HCT116 (cell line): ENCODE results near the gene C10orf90. TPM values are rescaled to one million over a fixed set of nuclear protein-coding genes. Genes with fewer than 3 reads are reported as not detected.

ENCODE experiments used
- ATAC-seq: fragments of 200-7000 bp; cut with Tn5 transposase; 2 replicates; pipeline ENCODE4 v1.9.1; 2020; ENCODE audit warnings: mild to moderate bottlenecking, moderate library complexity
- BruUV-seq: library from RNA; stranded (reverse); fragments of 400-500 nt; replicated peaks from 2 replicates; lab custom pipeline; 2021; lab: Mats Ljungman, UMichigan
- CTCF ChIA-PET: fragments of 300-600 bp; sonication (Branson Sonifier 250); formaldehyde crosslinking; loops from one replicate; lab custom pipeline; 2021; ENCODE audit warnings: antibody characterized with exemption; lab: Charles Lee
- POLR2A ChIA-PET: fragments of 300-600, 350-600 bp; sonication (Branson Sonifier 250); formaldehyde crosslinking; loops from one replicate; lab custom pipeline; 2021; ENCODE audit warnings: antibody characterized with exemption; lab: Charles Lee
- RAD21 ChIA-PET, 2 experiments: fragments of 300-600 bp; sonication (Branson Sonifier 250); formaldehyde crosslinking; loops; one replicate each; lab custom pipeline; 2023; ENCODE audit warnings: low total read pairs in 2 of 2; ENCODE audit not compliant: uncharacterized antibody in 2 of 2, unreplicated experiment in 2 of 2, low non-redundant PET in 1 of 2; lab: Charles Lee
- DNase-seq: peaks from one replicate; pipeline ENCODE4 v3.0.0-alpha.2; 2010; ENCODE audit warnings: low read depth, low spot score
- H2AFZ ChIP-seq: fragments of 200-600 bp; shearing (Covaris generic), sonication (generic); 2 replicates; pipeline ENCODE4 v1.6.1; 2017; ENCODE audit warnings: low read depth, mixed run types, mixed read lengths, antibody characterized with exemption, low read length; ENCODE audit not compliant: poor library complexity, severe bottlenecking
- H3K27ac ChIP-seq: 2 replicates; pipeline ENCODE4 v1.5.1; 2012; ENCODE audit warnings: low read depth, low read length
- H3K27me3 ChIP-seq: fragments of 200-600 bp; sonication (generic); 2 replicates; pipeline ENCODE4 v1.6.1; 2016; ENCODE audit warnings: mixed run types, low read length, mixed read lengths; ENCODE audit not compliant: insufficient read depth
- H3K36me3 ChIP-seq, 2 experiments: fragments of 200-500 bp in 1 of 2; fragments of 200-600 bp in 1 of 2; sonication (Bioruptor generic) in 1 of 2; sonication (generic) in 1 of 2; 2 replicates each; pipeline versions ENCODE4 v1.5.1 to v1.6.1; 2014 to 2016; ENCODE audit warnings: low read length in 2 of 2, inconsistent platforms in 1 of 2, mixed read lengths in 1 of 2, mixed run types in 1 of 2; ENCODE audit not compliant: insufficient read depth in 2 of 2, control insufficient read depth in 1 of 2
- H3K4me1 ChIP-seq, 2 experiments: fragments of 200-600 bp in 1 of 2; sonication (generic) in 1 of 2; 2 replicates each; pipeline versions ENCODE4 v1.5.1 to v1.6.1; 2012 to 2017; ENCODE audit warnings: low read length in 2 of 2, inconsistent platforms in 1 of 2, mild to moderate bottlenecking in 1 of 2, mixed read lengths in 1 of 2, mixed run types in 1 of 2, moderate library complexity in 1 of 2; ENCODE audit not compliant: insufficient read depth in 2 of 2, control insufficient read depth in 1 of 2
- H3K4me2 ChIP-seq: fragments of 200-600 bp; sonication (generic); 2 replicates; pipeline ENCODE4 v1.6.1; 2017; ENCODE audit warnings: mixed run types, low read length, mixed read lengths
- H3K4me3 ChIP-seq, 2 experiments: fragments of 200-600 bp in 1 of 2; sonication (generic) in 1 of 2; replicated peaks in 1 of 2; 2 replicates each; pipeline ENCODE4 v1.5.1; 2011 to 2016; ENCODE audit warnings: low read length in 2 of 2, control low read depth in 1 of 2, low read depth in 1 of 2, mild to moderate bottlenecking in 1 of 2, mixed read lengths in 1 of 2, mixed run types in 1 of 2
- H3K79me2 ChIP-seq: fragments of 200-600 bp; sonication (generic); 2 replicates; pipeline ENCODE4 v1.6.1; 2017; ENCODE audit warnings: mild to moderate bottlenecking, mixed run types, low read length, moderate library complexity, mixed read lengths; ENCODE audit not compliant: insufficient read depth
- H3K9ac ChIP-seq: fragments of 200-600 bp; sonication (generic); 2 replicates; pipeline ENCODE4 v1.6.1; 2016; ENCODE audit warnings: low read length, mixed read lengths
- H3K9me2 ChIP-seq: fragments of 200-600 bp; sonication (generic), shearing (Covaris generic); 2 replicates; pipeline ENCODE4 v1.6.1; 2017; ENCODE audit warnings: mixed run types, mild to moderate bottlenecking, moderate library complexity; ENCODE audit not compliant: insufficient read depth
- H3K9me3 ChIP-seq, 2 experiments: fragments of 200-500 bp in 1 of 2; fragments of 200-600 bp in 1 of 2; sonication (Bioruptor generic) in 1 of 2; sonication (generic) in 1 of 2; 2 replicates each; pipeline ENCODE4 v1.6.1; 2014 to 2017; ENCODE audit warnings: low read length in 2 of 2, mixed read lengths in 2 of 2, inconsistent platforms in 1 of 2, low read depth in 1 of 2, mild to moderate bottlenecking in 1 of 2, mixed run types in 1 of 2, moderate library complexity in 1 of 2; ENCODE audit not compliant: control insufficient read depth in 1 of 2, insufficient read depth in 1 of 2
- H4K20me1 ChIP-seq: fragments of 200-600 bp; sonication (generic), shearing (Covaris generic); 2 replicates; pipeline ENCODE4 v1.6.1; 2017; ENCODE audit warnings: mixed run types, mild to moderate bottlenecking, moderate library complexity; ENCODE audit not compliant: insufficient read depth
- CBX3 ChIP-seq: IDR thresholded peaks from 2 replicates; pipeline ENCODE4 v1.6.1; 2012; ENCODE audit warnings: low read depth
- EGR1 ChIP-seq: IDR thresholded peaks from 2 replicates; pipeline ENCODE4 v1.6.1; 2012; ENCODE audit warnings: low read depth
- ELF1 ChIP-seq: IDR thresholded peaks from 2 replicates; pipeline ENCODE4 v1.6.1; 2012; ENCODE audit warnings: low read depth, borderline replicate concordance
- EZH2 ChIP-seq: fragments of 200-600 bp; sonication (generic); IDR thresholded peaks from 2 replicates; pipeline ENCODE4 v1.6.1; 2017; ENCODE audit warnings: antibody characterized with exemption, mixed run types
- EZH2phosphoT487 ChIP-seq: fragments of 200-600 bp; IDR thresholded peaks from 2 replicates; pipeline ENCODE4 v1.6.1; 2018; ENCODE audit warnings: antibody characterized with exemption, borderline replicate concordance
- FOSL1 ChIP-seq: IDR thresholded peaks from 2 replicates; pipeline ENCODE4 v1.6.1; 2012; ENCODE audit warnings: low read depth
- JUND ChIP-seq: IDR thresholded peaks from 2 replicates; pipeline ENCODE4 v1.6.1; 2012
- POLR2A ChIP-seq: IDR thresholded peaks from 2 replicates; pipeline ENCODE4 v1.7.0; 2011; ENCODE audit warnings: borderline replicate concordance; ENCODE audit not compliant: insufficient read depth, insufficient read length; ENCODE audit errors: extremely low read depth
- POLR2AphosphoS5 ChIP-seq: IDR thresholded peaks from 2 replicates; pipeline ENCODE4 v1.6.1; 2011; ENCODE audit warnings: mild to moderate bottlenecking, low read depth, low read length, moderate library complexity
- RAD21 ChIP-seq: IDR thresholded peaks from 2 replicates; pipeline ENCODE4 v1.6.1; 2012; ENCODE audit warnings: low read depth, mild to moderate bottlenecking
- SIN3A ChIP-seq: IDR thresholded peaks from 2 replicates; pipeline ENCODE4 v1.6.1; 2012; ENCODE audit warnings: low read depth
- SP1 ChIP-seq: IDR thresholded peaks from 2 replicates; pipeline ENCODE4 v1.6.1; 2012; ENCODE audit warnings: low read depth
- SRF ChIP-seq: IDR thresholded peaks from 2 replicates; pipeline ENCODE4 v1.6.1; 2012; ENCODE audit warnings: low read depth
- TCF7L2 ChIP-seq: IDR thresholded peaks from 2 replicates; pipeline ENCODE4 v1.7.0; 2011; ENCODE audit warnings: borderline replicate concordance, inconsistent platforms; ENCODE audit not compliant: insufficient read depth, insufficient read length; ENCODE audit errors: extremely low read depth
- YY1 ChIP-seq: IDR thresholded peaks from 2 replicates; pipeline ENCODE4 v1.6.1; 2011; ENCODE audit warnings: low read length, low read depth, moderate library complexity, mild to moderate bottlenecking; ENCODE audit not compliant: insufficient replicate concordance; ENCODE audit errors: extremely low read depth
- ZFX ChIP-seq: fragments of 450-650 bp; IDR thresholded peaks from 2 replicates; pipeline ENCODE4 v1.6.1; 2017
- intact Hi-C: fragments of 100-400 bp; cut with micrococcal nuclease; formaldehyde crosslinking; loops from 2 replicates; pipeline ENCODE4 v1.10.0; 2022
- total RNA-seq: library from RNA; stranded (reverse); gene quantifications from one replicate; pipeline ENCODE4 v1.2.1, GENCODE V29; 2021; ENCODE audit not compliant: unreplicated experiment
- TF ChIP-seq, protein P1 (sequence below): IDR thresholded peaks from 2 replicates; pipeline ENCODE4 v1.6.1; 2012
- TF ChIP-seq, protein P2 (sequence below): IDR thresholded peaks from 2 replicates; pipeline ENCODE4 v1.6.1; 2011; ENCODE audit warnings: mild to moderate bottlenecking, low read length, moderate library complexity; ENCODE audit not compliant: insufficient replicate concordance; ENCODE audit errors: extremely low read depth
- TF ChIP-seq, protein P3 (sequence below), 3 experiments: fragments of 200-600 bp in 1 of 3; sonication (generic) in 1 of 3; IDR thresholded peaks in 2 of 3; conservative IDR thresholded peaks in 1 of 3; 2 replicates each; pipeline ENCODE4 v1.5.1; 2012 to 2017; ENCODE audit warnings: low read depth in 2 of 3, low read length in 2 of 3, antibody characterized with exemption in 1 of 3, borderline replicate concordance in 1 of 3, control low read depth in 1 of 3, mild to moderate bottlenecking in 1 of 3, mixed read lengths in 1 of 3, mixed run types in 1 of 3, moderate library complexity in 1 of 3; ENCODE audit not compliant: insufficient read depth in 1 of 3
- TF ChIP-seq, protein P4 (sequence below): IDR thresholded peaks from 2 replicates; pipeline ENCODE4 v1.6.1; 2012
- TF ChIP-seq, protein P5 (sequence below): IDR thresholded peaks from 2 replicates; pipeline ENCODE4 v1.6.1; 2012; ENCODE audit warnings: low read depth

Gene C10orf90
- total RNA-seq, 1 experiment from 2014 or later = not detected

DNA sequence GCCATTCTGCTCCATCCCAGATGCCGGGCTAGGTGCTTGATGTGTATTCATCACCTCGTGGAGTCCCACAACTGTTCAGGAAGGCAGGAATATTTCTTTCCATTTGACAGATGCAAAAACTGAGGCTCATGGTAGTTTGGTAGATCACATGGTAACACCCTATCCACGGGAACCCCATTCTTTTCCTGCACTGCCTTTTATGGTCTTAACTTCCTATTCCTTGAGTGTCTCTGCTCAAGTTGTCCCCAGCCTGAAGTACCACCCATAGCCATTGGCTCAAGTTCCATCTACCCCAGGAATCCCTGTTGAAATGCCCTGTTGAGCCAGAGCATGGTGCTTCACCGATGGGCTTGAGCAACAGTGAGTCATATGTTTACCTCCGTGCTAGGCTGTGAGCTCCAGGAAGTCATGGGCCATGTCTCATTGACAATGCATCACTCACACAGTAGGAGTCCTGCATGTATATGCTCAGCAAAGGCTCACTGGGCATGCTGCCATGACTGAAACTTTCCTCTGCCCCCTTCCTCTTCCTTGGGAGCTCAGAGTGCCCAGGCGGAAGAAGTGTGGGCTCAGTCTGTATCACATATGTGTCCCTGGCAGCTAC lies 210.5 kb downstream of the C10orf90 start:
- ATAC-seq = peak; percentile 79
- Histone ChIP-seq H3K36me3 (no peaks in the 10 kb centered on the region), H3K4me1 (peaks cover 5 to 15% of the 10 kb centered on the region in 2 experiments), H3K4me3 (no peak overlapping the region), H3K4me2 (peak overlapping the region; percentile 47), H3K27ac (no peak overlapping the region), H3K9me3 (no peaks in the 10 kb centered on the region), H4K20me1 (no peaks in the 10 kb centered on the region), H3K27me3 (peaks cover 49% of the 10 kb centered on the region), H2AFZ (no peak overlapping the region), H3K9ac (no peak overlapping the region), H3K9me2 (no peaks in the 10 kb centered on the region), H3K79me2 (no peaks in the 10 kb centered on the region)
- RAD21 ChIA-PET = no interaction called here
- CTCF ChIA-PET = no interaction called here
- peak; percentile 72 for DNase-seq
- no TSS peak for BruUV-seq
- POLR2A ChIA-PET = no interaction called here
- intact Hi-C loops = no loop called here
- TF ChIP-seq, protein P1, sequence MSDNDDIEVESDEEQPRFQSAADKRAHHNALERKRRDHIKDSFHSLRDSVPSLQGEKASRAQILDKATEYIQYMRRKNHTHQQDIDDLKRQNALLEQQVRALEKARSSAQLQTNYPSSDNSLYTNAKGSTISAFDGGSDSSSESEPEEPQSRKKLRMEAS = peak; percentile 59; the same call in 1 of the 2 replicates
- TF ChIP-seq, protein P2, sequence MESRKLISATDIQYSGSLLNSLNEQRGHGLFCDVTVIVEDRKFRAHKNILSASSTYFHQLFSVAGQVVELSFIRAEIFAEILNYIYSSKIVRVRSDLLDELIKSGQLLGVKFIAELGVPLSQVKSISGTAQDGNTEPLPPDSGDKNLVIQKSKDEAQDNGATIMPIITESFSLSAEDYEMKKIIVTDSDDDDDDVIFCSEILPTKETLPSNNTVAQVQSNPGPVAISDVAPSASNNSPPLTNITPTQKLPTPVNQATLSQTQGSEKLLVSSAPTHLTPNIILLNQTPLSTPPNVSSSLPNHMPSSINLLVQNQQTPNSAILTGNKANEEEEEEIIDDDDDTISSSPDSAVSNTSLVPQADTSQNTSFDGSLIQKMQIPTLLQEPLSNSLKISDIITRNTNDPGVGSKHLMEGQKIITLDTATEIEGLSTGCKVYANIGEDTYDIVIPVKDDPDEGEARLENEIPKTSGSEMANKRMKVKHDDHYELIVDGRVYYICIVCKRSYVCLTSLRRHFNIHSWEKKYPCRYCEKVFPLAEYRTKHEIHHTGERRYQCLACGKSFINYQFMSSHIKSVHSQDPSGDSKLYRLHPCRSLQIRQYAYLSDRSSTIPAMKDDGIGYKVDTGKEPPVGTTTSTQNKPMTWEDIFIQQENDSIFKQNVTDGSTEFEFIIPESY = no peak
- TF ChIP-seq, protein P3, sequence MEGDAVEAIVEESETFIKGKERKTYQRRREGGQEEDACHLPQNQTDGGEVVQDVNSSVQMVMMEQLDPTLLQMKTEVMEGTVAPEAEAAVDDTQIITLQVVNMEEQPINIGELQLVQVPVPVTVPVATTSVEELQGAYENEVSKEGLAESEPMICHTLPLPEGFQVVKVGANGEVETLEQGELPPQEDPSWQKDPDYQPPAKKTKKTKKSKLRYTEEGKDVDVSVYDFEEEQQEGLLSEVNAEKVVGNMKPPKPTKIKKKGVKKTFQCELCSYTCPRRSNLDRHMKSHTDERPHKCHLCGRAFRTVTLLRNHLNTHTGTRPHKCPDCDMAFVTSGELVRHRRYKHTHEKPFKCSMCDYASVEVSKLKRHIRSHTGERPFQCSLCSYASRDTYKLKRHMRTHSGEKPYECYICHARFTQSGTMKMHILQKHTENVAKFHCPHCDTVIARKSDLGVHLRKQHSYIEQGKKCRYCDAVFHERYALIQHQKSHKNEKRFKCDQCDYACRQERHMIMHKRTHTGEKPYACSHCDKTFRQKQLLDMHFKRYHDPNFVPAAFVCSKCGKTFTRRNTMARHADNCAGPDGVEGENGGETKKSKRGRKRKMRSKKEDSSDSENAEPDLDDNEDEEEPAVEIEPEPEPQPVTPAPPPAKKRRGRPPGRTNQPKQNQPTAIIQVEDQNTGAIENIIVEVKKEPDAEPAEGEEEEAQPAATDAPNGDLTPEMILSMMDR (IDR thresholded peaks at IDR 0.05 in 2 of 3, conservative IDR thresholded peaks at IDR 0.05 in 1 of 3; ENCODE audit: borderline replicate concordance in 1 of 3, insufficient read depth in 1 of 3, low read depth in 2 of 3, low read length in 2 of 3) = no peak
- TF ChIP-seq FOSL1 (peak; percentile 77), CBX3 (peak; percentile 82), SP1 (peak; percentile 57), ZFX (no peak), JUND (peak; percentile 77), EGR1 (no peak), POLR2AphosphoS5 (no peak), EZH2phosphoT487 (no peak), YY1 (no peak), POLR2A (no peak), SIN3A (no peak), RAD21 (no peak), TCF7L2 (no peak), SRF (peak; percentile 92), EZH2 (no peak), ELF1 (no peak)
- TF ChIP-seq, protein P4, sequence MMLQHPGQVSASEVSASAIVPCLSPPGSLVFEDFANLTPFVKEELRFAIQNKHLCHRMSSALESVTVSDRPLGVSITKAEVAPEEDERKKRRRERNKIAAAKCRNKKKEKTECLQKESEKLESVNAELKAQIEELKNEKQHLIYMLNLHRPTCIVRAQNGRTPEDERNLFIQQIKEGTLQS = no peak
- TF ChIP-seq, protein P5, sequence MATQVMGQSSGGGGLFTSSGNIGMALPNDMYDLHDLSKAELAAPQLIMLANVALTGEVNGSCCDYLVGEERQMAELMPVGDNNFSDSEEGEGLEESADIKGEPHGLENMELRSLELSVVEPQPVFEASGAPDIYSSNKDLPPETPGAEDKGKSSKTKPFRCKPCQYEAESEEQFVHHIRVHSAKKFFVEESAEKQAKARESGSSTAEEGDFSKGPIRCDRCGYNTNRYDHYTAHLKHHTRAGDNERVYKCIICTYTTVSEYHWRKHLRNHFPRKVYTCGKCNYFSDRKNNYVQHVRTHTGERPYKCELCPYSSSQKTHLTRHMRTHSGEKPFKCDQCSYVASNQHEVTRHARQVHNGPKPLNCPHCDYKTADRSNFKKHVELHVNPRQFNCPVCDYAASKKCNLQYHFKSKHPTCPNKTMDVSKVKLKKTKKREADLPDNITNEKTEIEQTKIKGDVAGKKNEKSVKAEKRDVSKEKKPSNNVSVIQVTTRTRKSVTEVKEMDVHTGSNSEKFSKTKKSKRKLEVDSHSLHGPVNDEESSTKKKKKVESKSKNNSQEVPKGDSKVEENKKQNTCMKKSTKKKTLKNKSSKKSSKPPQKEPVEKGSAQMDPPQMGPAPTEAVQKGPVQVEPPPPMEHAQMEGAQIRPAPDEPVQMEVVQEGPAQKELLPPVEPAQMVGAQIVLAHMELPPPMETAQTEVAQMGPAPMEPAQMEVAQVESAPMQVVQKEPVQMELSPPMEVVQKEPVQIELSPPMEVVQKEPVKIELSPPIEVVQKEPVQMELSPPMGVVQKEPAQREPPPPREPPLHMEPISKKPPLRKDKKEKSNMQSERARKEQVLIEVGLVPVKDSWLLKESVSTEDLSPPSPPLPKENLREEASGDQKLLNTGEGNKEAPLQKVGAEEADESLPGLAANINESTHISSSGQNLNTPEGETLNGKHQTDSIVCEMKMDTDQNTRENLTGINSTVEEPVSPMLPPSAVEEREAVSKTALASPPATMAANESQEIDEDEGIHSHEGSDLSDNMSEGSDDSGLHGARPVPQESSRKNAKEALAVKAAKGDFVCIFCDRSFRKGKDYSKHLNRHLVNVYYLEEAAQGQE = no peak
